Measurements from ENCODE around the gene RCE1.

- TF ChIP-seq CTCF (IDR thresholded peaks at IDR 0.05) = no peak
- no peak for TF ChIP-seq POLR2A (IDR thresholded peaks at IDR 0.05)
Observed at GRCh38 chr11:66868082-66868725, 25.0 kb downstream of the RCE1 start.
